ENCODE data around the gene TMEM123.

TMEM123 gene

DNA sequence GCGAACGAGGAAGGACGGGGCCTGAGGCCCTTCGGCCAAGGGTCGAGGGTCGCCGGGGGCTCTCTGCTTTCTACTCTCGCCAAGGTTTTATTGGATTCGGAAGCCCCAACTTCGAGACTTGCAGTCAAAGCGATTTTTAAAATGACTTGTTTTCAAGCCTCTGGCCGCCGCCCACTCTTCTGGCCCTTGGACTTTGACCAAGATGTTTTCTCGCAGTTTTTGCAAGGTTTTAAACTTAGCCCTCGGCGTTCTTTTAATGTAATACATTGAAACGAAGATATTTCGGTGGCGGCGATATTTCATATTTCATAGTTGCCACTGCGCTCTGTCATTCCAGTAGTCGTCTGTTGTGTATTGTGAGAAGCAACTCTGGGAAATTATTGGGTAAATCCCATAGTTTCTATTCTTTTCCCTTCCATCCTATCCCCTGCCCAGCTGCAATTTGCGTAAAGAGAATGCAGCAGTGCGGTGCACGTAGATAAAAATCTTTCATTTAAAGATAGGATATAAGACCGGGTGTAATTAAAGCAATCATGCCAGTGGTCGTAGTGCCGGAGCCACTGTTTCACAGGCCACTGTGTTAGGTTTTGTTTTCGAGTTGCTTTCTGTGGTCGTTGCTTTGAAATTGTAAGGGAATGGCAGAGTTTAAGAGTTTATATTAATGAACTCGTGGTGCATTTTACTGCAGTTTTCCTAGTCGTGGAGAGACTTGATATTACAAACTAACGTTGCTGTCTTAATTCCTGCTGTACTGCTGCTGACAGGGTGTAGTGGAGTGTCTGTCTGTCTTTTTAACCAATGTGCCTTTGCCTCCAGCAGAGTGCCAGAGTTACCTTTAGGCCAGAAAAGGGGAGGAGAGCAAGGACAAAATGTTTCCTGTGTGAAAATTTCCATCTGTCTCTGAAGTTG, 104.8 kb downstream of the TMEM123 start:
- Mint-ChIP-seq H3K4me3 (peak overlapping the region; percentile 94 to 95), H3K9me3 (no peaks in the 10 kb centered on the region), H3K27me3 (no peaks in the 10 kb centered on the region), H3K36me3 (peaks cover 14 to 37% of the 10 kb centered on the region in 2 donors), H3K27ac (peak overlapping the region; percentile 99), H3K4me1 (peaks cover 20 to 35% of the 10 kb centered on the region in 2 donors)
- ATAC-seq (replicated peaks) (peak; percentile 3 to 8), DNase-seq (no peak)

DNA sequence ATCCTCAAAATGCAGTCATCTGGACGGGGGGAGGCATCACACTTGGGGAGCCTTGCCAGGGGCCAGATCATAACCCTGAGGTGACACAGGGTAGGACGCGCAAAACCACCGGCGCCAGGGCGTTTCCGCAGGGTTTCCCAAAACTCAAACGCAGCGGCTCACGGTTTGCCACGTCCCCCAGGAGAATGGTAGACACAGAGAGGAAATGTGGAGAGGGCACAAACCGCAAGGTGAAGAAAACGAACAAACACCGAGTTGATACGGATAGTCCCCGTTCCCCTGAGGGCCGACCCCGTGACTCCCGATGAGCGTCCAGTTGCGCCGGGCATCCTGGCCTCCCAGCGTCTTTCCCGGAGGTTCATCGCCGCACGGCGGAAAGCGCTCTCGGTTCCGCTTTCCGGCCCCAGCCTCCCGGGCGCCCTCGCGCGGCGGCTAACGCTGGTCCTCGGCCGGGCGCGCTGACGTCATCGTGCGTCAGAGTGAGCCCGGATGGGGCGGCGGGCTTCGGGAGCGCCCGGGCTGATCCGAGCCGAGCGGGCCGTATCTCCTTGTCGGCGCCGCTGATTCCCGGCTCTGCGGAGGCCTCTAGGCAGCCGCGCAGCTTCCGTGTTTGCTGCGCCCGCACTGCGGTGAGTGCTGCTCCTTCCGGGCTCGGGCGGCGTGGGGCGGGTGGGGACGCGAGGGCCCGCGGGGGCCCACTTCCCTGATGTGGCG, 105.7 kb downstream of the TMEM123 start, which contains the start of gene BIRC2:
Gene BIRC2 (plus strand): TSS at position 467 of the 714 bp plus-strand sequence. CDS start 2,641 bp downstream, outside the sequence.
- H3K27ac Mint-ChIP-seq, result peak within 1 kb of the TSS; percentile 99
- H3K27me3 Mint-ChIP-seq, result no peaks in the 10 kb centered on the region
- peak within 1 kb of the TSS; percentile 94 to 95 for H3K4me3 Mint-ChIP-seq
- H3K4me1 Mint-ChIP-seq, result peaks cover 22 to 38% of the 10 kb centered on the region in 2 donors
- ATAC-seq (replicated peaks) (peak; percentile 88 to 95), DNase-seq (peak; percentile 93)
- H3K9me3 Mint-ChIP-seq, result no peaks in the 10 kb centered on the region
- H3K36me3 Mint-ChIP-seq, result peaks cover 7 to 33% of the 10 kb centered on the region in 2 donors

DNA sequence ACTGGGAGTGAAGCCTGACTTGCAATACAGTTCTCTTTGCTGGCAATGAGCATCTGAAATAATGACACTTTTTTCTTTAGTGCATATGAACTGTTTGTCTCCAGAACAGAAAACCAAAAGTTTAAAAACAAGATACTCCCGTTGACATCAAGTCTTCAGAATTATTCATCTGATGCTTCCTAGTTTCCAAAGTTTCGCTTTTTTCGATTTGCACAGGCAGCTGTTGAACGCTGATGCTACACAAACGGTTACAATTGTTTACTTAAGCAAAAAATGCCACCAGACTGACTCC, 106.2 kb downstream of the TMEM123 start:
- peaks cover 5 to 30% of the 10 kb centered on the region in 2 donors for H3K36me3 Mint-ChIP-seq
- peaks cover 22 to 41% of the 10 kb centered on the region in 2 donors for H3K4me1 Mint-ChIP-seq
- no peaks in the 10 kb centered on the region for H3K27me3 Mint-ChIP-seq
- ATAC-seq (replicated peaks), result no peak
- DNase-seq, result no peak
- peak overlapping the region; percentile 94 to 95 for H3K4me3 Mint-ChIP-seq
- H3K9me3 Mint-ChIP-seq, result no peaks in the 10 kb centered on the region
- peak overlapping the region; percentile 99 for H3K27ac Mint-ChIP-seq

Measured in stimulated activated naive B cell treated with anti-CD40 and anti-IgM and Interleukin-4, amounts not matched to agents 10 μg/mL and 1 μg/mL and 100 μg/mL, for 72 hours (primary cell).